Activated naive CD8-positive, alpha-beta T cell treated with anti-CD3 and anti-CD28 coated beads for 36 hours (primary cell): ENCODE results near the gene UPF2. TPM values are rescaled to one million over a fixed set of nuclear protein-coding genes. Genes with fewer than 3 reads are reported as not detected.

Experiments used
- DNase-seq: peaks from one replicate; pipeline ENCODE4 v3.0.0; 2021
- H3K27ac Mint-ChIP-seq: one replicate; pipeline ENCODE4 v1.8.0; 2022; ENCODE audit warnings: mild to moderate bottlenecking, moderate library complexity, mixed read lengths
- H3K27me3 Mint-ChIP-seq: one replicate; pipeline ENCODE4 v1.8.0; 2022; ENCODE audit warnings: mild to moderate bottlenecking, mixed read lengths
- H3K36me3 Mint-ChIP-seq: one replicate; pipeline ENCODE4 v1.8.0; 2021; ENCODE audit warnings: mild to moderate bottlenecking, mixed read lengths
- H3K4me1 Mint-ChIP-seq: one replicate; pipeline ENCODE4 v1.8.0; 2021; ENCODE audit warnings: mixed read lengths
- H3K4me3 Mint-ChIP-seq: one replicate; pipeline ENCODE4 v1.8.0; 2022; ENCODE audit warnings: mild to moderate bottlenecking, moderate library complexity, mixed read lengths
- H3K9me3 Mint-ChIP-seq: one replicate; pipeline ENCODE4 v1.8.0; 2022; ENCODE audit warnings: mixed read lengths
- total RNA-seq, 2 experiments: library from RNA; stranded (reverse); gene quantifications; one replicate each; pipeline ENCODE4 v1.2.3, GENCODE V29; 2021

The UPF2 gene
- total RNA-seq, 2 experiments from 2014 or later = 35.8 to 38.2 TPM

- H3K36me3 Mint-ChIP-seq = no peaks in the 10 kb centered on the region
Measured at GRCh38 chr10:11880151-11881029, 162.2 kb downstream of the UPF2 start.

GRCh38 chr10:11879387-11880094 is 163.1 kb downstream of the UPF2 start:
- no peaks in the 10 kb centered on the region for H3K36me3 Mint-ChIP-seq
- no peaks in the 10 kb centered on the region for H3K9me3 Mint-ChIP-seq
- H3K4me1 Mint-ChIP-seq = peaks cover 8% of the 10 kb centered on the region
- peaks cover 5% of the 10 kb centered on the region for H3K27me3 Mint-ChIP-seq
- H3K27ac Mint-ChIP-seq = no peak overlapping the region
- H3K4me3 Mint-ChIP-seq = no peak overlapping the region
- DNase-seq = no peak

More at GRCh38 chr10:11880151-11881029, 162.2 kb downstream of the UPF2 start:
- Mint-ChIP-seq H3K4me1 (no peaks in the 10 kb centered on the region), H3K27ac (no peak overlapping the region), H3K9me3 (no peaks in the 10 kb centered on the region), H3K4me3 (no peak overlapping the region), H3K27me3 (peaks cover 5% of the 10 kb centered on the region)
- DNase-seq = no peak

- H3K27me3 Mint-ChIP-seq = peaks cover 5% of the 10 kb centered on the region
- no peak overlapping the region for H3K27ac Mint-ChIP-seq
- H3K4me1 Mint-ChIP-seq = peaks cover 13% of the 10 kb centered on the region
- H3K4me3 Mint-ChIP-seq = no peak overlapping the region
- no peaks in the 10 kb centered on the region for H3K36me3 Mint-ChIP-seq
- no peaks in the 10 kb centered on the region for H3K9me3 Mint-ChIP-seq
- DNase-seq = no peak
Measured at GRCh38 chr10:11878776-11879175, 163.8 kb downstream of the UPF2 start.

- H3K27ac Mint-ChIP-seq = no peak overlapping the region
- no peak for DNase-seq
- H3K36me3 Mint-ChIP-seq = no peaks in the 10 kb centered on the region
- peaks cover 12% of the 10 kb centered on the region for H3K27me3 Mint-ChIP-seq
- H3K9me3 Mint-ChIP-seq = no peaks in the 10 kb centered on the region
- H3K4me1 Mint-ChIP-seq = peaks cover 15% of the 10 kb centered on the region
- no peak overlapping the region for H3K4me3 Mint-ChIP-seq
Measured at GRCh38 chr10:11877591-11877905, 165.1 kb downstream of the UPF2 start.

GRCh38 chr10:11876805-11877590 is 165.6 kb downstream of the UPF2 start:
- H3K4me1 Mint-ChIP-seq = peaks cover 16% of the 10 kb centered on the region
- no peaks in the 10 kb centered on the region for H3K36me3 Mint-ChIP-seq
- no peak overlapping the region for H3K4me3 Mint-ChIP-seq
- no peaks in the 10 kb centered on the region for H3K9me3 Mint-ChIP-seq
- no peak for DNase-seq
- peaks cover 12% of the 10 kb centered on the region for H3K27me3 Mint-ChIP-seq
- H3K27ac Mint-ChIP-seq = no peak overlapping the region

GRCh38 chr10:11876324-11876723 is 166.3 kb downstream of the UPF2 start:
- no peaks in the 10 kb centered on the region for H3K9me3 Mint-ChIP-seq
- H3K36me3 Mint-ChIP-seq = no peaks in the 10 kb centered on the region
- H3K27ac Mint-ChIP-seq = no peak overlapping the region
- no peak overlapping the region for H3K4me3 Mint-ChIP-seq
- DNase-seq = no peak
- H3K4me1 Mint-ChIP-seq = peaks cover 22% of the 10 kb centered on the region
- peaks cover 14% of the 10 kb centered on the region for H3K27me3 Mint-ChIP-seq

GRCh38 chr10:11875494-11876281 is 166.9 kb downstream of the UPF2 start:
- Mint-ChIP-seq H3K27ac (no peak overlapping the region), H3K4me3 (no peak overlapping the region), H3K27me3 (peaks cover 16% of the 10 kb centered on the region), H3K36me3 (no peaks in the 10 kb centered on the region), H3K9me3 (no peaks in the 10 kb centered on the region), H3K4me1 (peaks cover 26% of the 10 kb centered on the region)
- no peak for DNase-seq

- DNase-seq = peak; percentile 78
- H3K4me3 Mint-ChIP-seq = peak overlapping the region; percentile 29
- no peaks in the 10 kb centered on the region for H3K36me3 Mint-ChIP-seq
- H3K27ac Mint-ChIP-seq = peak overlapping the region; percentile 29
- H3K27me3 Mint-ChIP-seq = peaks cover 16% of the 10 kb centered on the region
- H3K9me3 Mint-ChIP-seq = no peaks in the 10 kb centered on the region
- H3K4me1 Mint-ChIP-seq = peaks cover 26% of the 10 kb centered on the region
Measured at GRCh38 chr10:11874568-11875493, 167.8 kb downstream of the UPF2 start.

- Mint-ChIP-seq H3K4me3 (no peak overlapping the region), H3K27ac (no peak overlapping the region), H3K27me3 (peaks cover 11% of the 10 kb centered on the region), H3K4me1 (peaks cover 26% of the 10 kb centered on the region), H3K36me3 (no peaks in the 10 kb centered on the region), H3K9me3 (no peaks in the 10 kb centered on the region)
- DNase-seq = no peak
Measured at GRCh38 chr10:11871466-11871865, 171.1 kb downstream of the UPF2 start.

- Mint-ChIP-seq H3K27ac (no peak overlapping the region), H3K4me3 (no peak overlapping the region), H3K9me3 (no peaks in the 10 kb centered on the region), H3K4me1 (peaks cover 26% of the 10 kb centered on the region), H3K27me3 (peaks cover 11% of the 10 kb centered on the region), H3K36me3 (no peaks in the 10 kb centered on the region)
- DNase-seq = no peak
Measured at GRCh38 chr10:11870900-11871400, 171.7 kb downstream of the UPF2 start.

GRCh38 chr10:11870461-11870780 is 172.2 kb downstream of the UPF2 start:
- H3K27ac Mint-ChIP-seq = no peak overlapping the region
- peaks cover 11% of the 10 kb centered on the region for H3K27me3 Mint-ChIP-seq
- no peak overlapping the region for H3K4me3 Mint-ChIP-seq
- peaks cover 26% of the 10 kb centered on the region for H3K4me1 Mint-ChIP-seq
- no peaks in the 10 kb centered on the region for H3K9me3 Mint-ChIP-seq
- no peak for DNase-seq
- no peaks in the 10 kb centered on the region for H3K36me3 Mint-ChIP-seq
